NCI-H524 treated with DMSO at 0.1 percent for 48 hours (cell line): Measurements from ENCODE around the gene LINGO1.

Source experiments
- DNase-seq: peaks from one replicate; lab custom pipeline; 2025; lab: John Stamatoyannopoulos, UW

The LINGO1 gene

DNA sequence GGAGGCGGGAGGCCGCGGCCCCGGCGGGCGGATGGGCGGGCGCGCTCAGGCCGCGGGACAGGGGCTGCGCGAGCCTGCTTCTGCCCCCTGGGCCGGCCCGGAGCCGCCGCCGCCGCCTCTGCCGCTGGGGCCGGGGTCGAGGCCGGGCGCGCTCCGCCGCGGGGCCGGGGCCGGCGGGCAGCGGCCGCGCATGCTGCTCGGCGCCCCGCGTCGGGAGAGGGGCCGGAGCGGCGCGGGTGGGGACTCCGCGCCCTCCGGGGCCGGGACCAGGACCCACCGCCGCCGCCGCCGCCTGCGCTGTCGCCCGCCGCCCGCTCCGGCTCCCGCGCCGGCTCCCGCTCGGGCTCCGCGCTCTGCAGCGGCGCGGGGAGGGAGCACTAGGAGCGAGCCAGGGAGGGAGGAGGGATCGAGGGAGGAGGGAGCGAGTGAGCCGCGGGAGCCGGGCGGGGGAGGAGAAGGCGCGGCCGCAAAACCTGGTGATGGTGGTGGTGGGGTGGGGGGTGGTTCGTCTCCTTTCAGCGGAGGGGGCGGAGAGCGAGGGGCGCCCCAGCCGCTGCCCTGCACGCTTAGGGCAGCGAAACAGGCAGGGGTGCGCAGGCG lies at the start of gene LINGO1:
Gene LINGO1, minus strand, starts transcription at position 379 of the 600 bp plus-strand sequence. CDS start 597 bp downstream, outside the sequence.
- DNase-seq: no peak

DNA sequence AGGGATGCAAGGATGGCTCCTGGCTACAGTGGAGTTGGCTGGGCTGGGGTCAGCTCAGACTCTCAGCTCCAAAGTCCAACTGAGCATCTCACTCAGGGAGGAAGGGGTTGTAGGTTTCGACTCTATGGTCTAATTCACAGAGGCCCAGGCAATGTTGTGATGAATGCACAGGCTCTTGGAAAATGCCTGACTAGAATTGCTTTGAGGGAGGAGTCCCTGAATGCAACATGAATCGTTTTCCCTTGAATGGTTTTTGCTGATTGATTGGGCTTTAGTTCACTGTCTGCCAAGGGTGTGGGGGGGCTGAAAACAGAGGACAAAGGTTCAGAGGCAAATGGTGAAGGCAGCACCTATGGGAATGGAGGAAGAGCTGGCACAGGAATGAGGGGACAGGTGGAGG lies 48.6 kb upstream of the LINGO1 start:
- DNase-seq: no peak

DNA sequence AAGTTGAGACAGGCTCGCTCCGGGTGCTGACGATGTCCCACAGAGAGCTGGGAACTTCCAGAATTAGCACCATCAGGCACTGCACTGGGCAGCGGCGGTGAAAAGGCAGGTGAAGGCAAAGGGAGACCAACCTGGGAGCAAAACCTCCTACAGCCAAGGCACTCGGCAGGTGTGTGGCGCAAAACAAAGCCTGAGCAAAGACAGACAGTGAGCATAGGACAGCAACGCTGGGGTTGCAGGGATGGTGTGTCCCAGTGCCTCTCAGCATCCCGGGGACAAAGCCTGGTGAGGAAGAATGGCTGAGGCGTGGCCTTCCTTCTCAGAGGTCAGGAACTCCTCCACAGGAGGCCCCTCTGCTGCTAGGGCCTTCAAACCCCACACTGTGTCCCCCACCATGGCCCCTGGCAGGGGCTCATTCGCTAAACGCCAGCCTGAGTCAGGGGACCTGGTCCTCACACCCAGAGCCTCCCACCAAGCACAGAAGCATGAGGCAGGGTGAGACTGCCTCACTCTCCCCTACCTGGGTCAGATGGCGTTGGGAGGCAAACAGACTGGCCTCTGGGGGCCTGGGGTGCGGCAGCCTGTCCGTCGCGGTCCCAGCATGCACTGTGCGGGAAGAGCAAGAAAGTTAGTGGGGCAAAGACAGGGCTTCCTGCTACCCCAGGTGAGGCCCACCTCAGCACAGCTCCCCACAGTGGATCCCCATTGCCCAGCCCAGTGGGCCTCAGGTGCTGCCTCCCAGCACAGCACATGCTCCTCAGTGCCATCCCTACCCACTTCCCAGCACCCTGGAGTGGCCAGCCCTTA lies 44.1 kb upstream of the LINGO1 start:
- no peak for DNase-seq

- DNase-seq: no peak
Observed at GRCh38 chr15:77675806-77676415, 43.2 kb upstream of the LINGO1 start.

- DNase-seq: no peak
Observed at GRCh38 chr15:77674327-77674726, 41.6 kb upstream of the LINGO1 start.

DNA sequence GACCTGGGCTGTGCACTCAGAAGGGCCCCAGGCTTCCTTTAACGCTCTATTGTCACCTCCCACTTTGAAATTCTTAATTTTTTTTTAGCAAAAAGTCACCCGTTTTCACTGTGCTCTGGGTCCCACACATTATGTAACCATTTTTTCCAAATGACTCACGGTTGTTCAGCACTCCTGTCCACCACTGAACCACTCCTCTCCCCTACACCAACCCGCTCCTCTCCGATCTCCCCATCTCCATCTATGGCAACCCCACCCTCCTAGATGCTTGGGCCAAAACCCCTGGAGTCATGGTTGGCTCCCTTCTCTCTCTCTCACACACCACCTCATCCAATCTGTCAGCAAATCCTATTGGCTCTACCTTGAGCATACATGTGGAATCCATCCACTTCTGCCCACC lies 41.2 kb upstream of the LINGO1 start:
- DNase-seq: no peak

GRCh38 chr15:77672135-77672534 lies 39.4 kb upstream of the LINGO1 start:
- DNase-seq: no peak

DNA sequence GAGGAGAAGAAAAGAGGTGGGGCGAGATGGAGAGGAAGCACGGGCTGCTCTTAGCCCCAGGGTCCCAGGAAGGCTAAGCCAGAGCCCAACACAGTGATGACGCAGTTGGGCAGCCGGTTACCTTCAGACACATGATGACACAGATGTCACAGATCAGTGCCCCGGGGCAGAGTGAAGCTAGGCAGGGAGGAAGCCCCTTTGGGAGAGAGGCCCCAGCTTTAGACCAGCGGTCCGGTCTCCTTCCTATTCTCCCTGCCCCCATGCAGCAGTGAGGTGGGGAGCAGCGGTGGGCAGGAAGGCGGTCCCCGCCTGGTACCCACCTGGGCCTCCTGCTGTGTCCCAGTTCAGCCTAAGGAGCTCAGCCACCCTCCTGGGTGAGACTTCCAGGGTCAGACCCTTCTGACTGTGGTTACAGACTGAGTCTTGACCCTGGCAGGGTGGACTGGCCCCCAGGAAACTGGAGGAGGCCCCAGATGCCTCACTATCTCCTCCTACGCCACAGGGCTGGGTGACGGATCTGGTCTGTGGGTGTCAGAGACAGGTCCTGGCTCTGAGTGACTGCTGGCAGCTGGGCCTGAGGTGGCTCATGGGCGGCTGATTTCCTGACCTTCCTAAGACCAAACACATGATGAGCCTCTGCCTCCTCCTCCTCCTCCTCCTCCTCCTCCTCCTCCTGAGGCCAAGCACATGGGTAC lies 38.8 kb upstream of the LINGO1 start:
- DNase-seq: no peak

GRCh38 chr15:77670558-77671361 lies 38.0 kb upstream of the LINGO1 start:
- no peak for DNase-seq

- no peak for DNase-seq
Observed at GRCh38 chr15:77669896-77670295, 37.2 kb upstream of the LINGO1 start.

GRCh38 chr15:77667338-77668234 lies 34.9 kb upstream of the LINGO1 start:
- DNase-seq: no peak

GRCh38 chr15:77666296-77666660 lies 33.6 kb upstream of the LINGO1 start:
- DNase-seq: no peak

- DNase-seq: no peak
Observed at GRCh38 chr15:77665530-77666295, 33.0 kb upstream of the LINGO1 start.

DNA sequence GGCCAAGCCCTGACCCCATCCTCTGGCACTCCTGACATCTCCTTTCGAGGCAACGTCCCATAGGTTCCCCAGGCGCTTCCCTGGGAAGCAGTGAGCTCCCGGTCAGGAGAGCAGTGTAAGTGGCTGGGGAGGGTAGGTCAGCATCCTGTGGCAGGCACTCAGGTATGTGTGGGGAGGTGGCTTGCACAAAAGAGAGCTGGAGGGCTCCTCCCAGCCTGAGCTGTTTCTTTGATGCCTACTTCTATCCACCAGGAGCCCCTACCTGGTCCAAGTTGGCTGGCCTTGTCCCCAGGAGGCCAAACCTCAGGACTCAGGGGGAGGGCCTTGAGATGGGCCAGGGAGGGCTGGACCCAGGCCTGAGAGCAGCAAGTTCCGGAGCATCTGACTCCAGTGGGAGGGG lies 31.7 kb upstream of the LINGO1 start:
- DNase-seq: no peak

DNA sequence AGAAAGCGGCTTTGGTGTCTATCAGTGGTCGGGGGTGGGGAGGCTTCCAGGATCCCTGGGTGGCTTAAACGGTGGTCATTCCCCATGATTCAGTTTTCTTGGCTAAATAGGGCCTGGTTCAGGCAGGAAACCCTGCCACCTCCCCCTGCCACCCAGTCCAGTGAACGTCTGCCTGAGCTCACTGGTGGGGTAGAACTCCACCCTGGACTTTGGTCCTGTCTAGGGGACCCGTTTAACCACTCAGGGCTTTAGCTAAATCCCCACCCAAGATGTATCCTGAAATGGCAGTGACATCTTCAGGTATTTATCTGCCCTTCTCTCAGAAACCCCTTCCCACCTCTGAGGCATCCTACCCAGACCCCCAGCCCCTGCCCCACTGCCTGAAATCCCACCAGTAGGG lies 30.5 kb upstream of the LINGO1 start:
- DNase-seq: no peak

DNA sequence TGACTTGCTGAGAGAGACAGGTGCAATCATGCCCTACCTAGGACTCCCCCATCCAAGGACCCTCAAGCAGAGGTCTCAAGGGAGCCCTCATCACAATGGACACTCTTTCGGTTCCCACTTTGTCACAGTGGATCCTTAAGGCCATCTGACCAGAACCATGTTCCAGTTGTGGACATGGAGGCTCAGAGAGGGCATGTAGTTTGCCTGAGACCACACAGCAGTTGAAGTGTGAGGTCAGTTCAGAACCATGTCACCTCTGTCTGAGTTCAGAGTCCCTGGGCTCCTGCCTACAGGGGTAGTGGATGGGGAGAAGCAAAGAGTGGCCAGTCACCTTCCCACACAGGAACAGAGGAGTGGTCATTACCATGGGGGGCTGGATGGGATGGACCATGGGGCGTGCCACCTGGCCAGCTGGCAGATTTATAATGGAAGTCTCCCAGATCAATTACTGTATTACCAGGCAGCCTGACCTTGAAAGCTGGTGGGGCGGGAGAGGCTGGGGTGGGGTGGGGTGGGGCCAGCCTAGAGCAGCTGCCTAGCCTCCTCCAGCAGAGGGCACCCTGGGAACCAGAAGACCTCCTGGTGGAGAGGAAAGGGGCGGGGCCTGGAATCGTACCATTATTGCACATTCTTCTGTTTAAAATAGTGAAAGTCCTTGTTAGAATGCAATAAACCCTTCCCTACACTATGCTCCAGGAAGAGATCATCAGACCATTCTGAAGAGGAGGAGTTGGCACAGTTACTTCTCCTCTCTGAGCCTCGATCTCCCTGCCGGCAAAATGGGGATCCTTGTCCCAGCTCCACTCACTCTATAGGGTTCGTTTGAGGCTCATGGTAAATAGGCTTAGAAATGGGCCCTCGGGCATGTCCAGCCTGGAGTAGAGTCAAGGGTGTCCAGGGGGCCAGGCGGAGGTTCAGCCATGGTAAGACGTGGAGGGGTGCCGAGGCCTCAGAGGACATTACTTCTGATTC lies 26.9 kb upstream of the LINGO1 start:
- no peak for DNase-seq

DNA sequence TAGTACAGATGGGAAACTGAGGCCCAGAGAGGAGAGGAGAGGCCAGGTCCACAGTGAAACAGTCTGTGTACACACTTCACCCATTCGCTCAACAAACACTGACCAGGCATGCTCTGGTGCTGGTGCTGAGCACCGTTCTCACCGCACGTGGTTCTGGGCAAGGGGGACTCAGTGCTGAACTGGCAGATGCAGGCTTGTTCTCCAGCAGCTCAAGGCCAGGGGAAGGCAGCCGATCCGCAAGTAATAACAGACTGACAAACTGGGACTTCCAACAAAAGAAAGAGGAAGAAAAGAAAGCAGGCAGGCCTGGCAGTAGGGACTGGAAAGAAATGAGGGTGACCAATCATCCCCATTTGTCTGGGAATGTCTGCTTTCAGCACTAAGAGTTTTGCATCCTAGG lies 25.6 kb upstream of the LINGO1 start:
- DNase-seq: no peak

GRCh38 chr15:77657634-77658238 lies 25.0 kb upstream of the LINGO1 start:
- DNase-seq: peak; percentile 30
